Measurements from ENCODE around the gene HEXA. TPM values are rescaled to one million over a fixed set of nuclear protein-coding genes. Genes with fewer than 3 reads are reported as not detected.

Gene HEXA
- total and polyA plus RNA-seq, 2 of the 8 experiments (the other 6 are each of a cell fraction or from before 2014, with no cell fraction given): 52.5 to 73.7 TPM

DNA sequence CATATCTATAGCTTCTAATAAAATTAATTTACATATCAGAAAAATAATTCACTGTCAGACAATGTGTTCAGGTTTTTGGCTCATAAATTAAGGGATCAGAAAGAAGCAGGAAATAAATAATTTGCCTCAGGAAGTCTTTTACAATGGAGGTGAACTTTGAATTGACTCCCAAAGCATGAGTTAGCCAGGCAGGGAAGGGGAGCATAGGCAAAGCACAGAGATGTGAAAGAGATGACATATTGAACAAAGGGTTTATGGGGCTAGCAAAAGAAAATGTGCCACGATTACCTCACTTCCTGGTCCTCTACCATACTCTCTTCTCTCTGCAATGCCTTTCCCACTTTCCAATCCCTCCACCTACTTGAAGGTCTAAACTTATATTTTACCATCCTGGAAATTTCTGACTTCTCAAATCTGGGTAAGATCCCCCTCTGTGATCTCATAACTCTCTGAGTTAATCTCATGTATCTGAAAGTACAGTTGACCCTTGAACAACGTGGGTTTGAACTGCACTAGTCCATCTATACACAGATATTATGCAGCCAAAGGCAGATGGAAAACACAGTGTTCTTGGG is 4.1 kb upstream of the HEXA start:
- no peak overlapping the region for H3K4ac ChIP-seq (replicated peaks; ENCODE audit: insufficient read length, low read depth, low read length)
- peaks cover 11% of the 10 kb centered on the region; the same call in 1 of the 2 replicates for H3K23me2 ChIP-seq (ENCODE audit: low read depth, low read length)
- WGBS, 2 experiments (ENCODE audit: extremely low coverage in 1 of 2, insufficient coverage in 1 of 2, insufficient read length in 1 of 2, insufficient replicate concordance in 2 of 2, low coverage in 1 of 2, low lambda C conversion rate in 2 of 2, missing lambda C conversion rate in 1 of 2): 56% methylated on average over 2 of the region's 2 CpGs; no CpG with 5 or more reads in 1 of the 2 experiments
- POLR2A ChIA-PET (ENCODE audit: partially characterized antibody): no interaction called here
- H3K9me3 ChIP-seq (ENCODE audit: insufficient read depth in 2 of 2, low read depth in 1 of 2, low read length in 1 of 2): no peaks in the 10 kb centered on the region
- no peaks in the 10 kb centered on the region for H3K79me1 ChIP-seq (ENCODE audit: low read depth, low read length)
- H3K4me3 ChIP-seq (ENCODE audit: extremely low read depth in 1 of 4, insufficient read depth in 2 of 4, low read depth in 3 of 4, low read length in 4 of 4): no peak overlapping the region
- H4K20me1 ChIP-seq (replicated peaks in 1 of 2; ENCODE audit: control insufficient read depth in 1 of 2, insufficient read depth in 2 of 2, low read length in 2 of 2): no peaks in the 10 kb centered on the region
- H2BK120ac ChIP-seq (replicated peaks; ENCODE audit: low read depth, low read length): no peak overlapping the region
- no peak overlapping the region for H3K14ac ChIP-seq (ENCODE audit: insufficient read length)
- H4K8ac ChIP-seq (ENCODE audit: extremely low read depth, insufficient read depth, low read length): no peak overlapping the region
- no peak overlapping the region for H2BK15ac ChIP-seq (ENCODE audit: low read length)
- H2AK5ac ChIP-seq (ENCODE audit: low read depth, low read length): no peak overlapping the region
- H3K4me2 ChIP-seq (ENCODE audit: insufficient read depth in 1 of 2, low read depth in 2 of 2, low read length in 2 of 2): no peak overlapping the region
- TF ChIP-seq USF2 (IDR thresholded peaks at IDR 0.05; ENCODE audit: low read length) (no peak), KDM1A (IDR thresholded peaks at IDR 0.05; ENCODE audit: borderline replicate concordance, low read length) (no peak), JUND (IDR thresholded peaks at IDR 0.05; ENCODE audit: low read length) (no peak), POU5F1 (IDR thresholded peaks at IDR 0.05; ENCODE audit: low read depth, low read length) (no peak), CEBPB (IDR thresholded peaks at IDR 0.05; ENCODE audit: low read depth, low read length) (no peak), SAP30 (IDR thresholded peaks at IDR 0.05; ENCODE audit: insufficient read depth, insufficient replicate concordance, low read length) (no peak), SP4 (IDR thresholded peaks at IDR 0.05; ENCODE audit: low read length) (no peak), BCL11A (IDR thresholded peaks at IDR 0.05; ENCODE audit: low read depth in 2 of 2, low read length in 2 of 2) (no peak), TAF7 (optimal IDR thresholded peaks at IDR 0.05; ENCODE audit: borderline replicate concordance, low read depth, low read length) (no peak), GABPA (IDR thresholded peaks at IDR 0.05; ENCODE audit: borderline replicate concordance, insufficient read depth, low read length) (no peak), RFX5 (IDR thresholded peaks at IDR 0.05; ENCODE audit: borderline replicate concordance, low read depth, low read length) (no peak)
- H2BK12ac ChIP-seq (ENCODE audit: low read depth, low read length): no peak overlapping the region
- no peak overlapping the region for H3K56ac ChIP-seq (replicated peaks; ENCODE audit: insufficient read length, low read depth, low read length)
- DNase-seq (ENCODE audit: low read depth in 1 of 2, low spot score in 2 of 2) (no peak), FAIRE-seq (no peak)
- no peak overlapping the region for H3K18ac ChIP-seq (ENCODE audit: extremely low read depth, low read length)
- H3K27me3 ChIP-seq (replicated peaks in 1 of 4; ENCODE audit: control insufficient read depth in 3 of 4, extremely low read depth in 1 of 4, insufficient read depth in 3 of 4, low read length in 3 of 4): no peaks in the 10 kb centered on the region
- H2BK5ac ChIP-seq (ENCODE audit: low read depth, low read length): no peak overlapping the region
- CTCF ChIA-PET (ENCODE audit: partially characterized antibody): interaction anchor here (0.6 kb wide), 1 partner anchor 295 kb away, joined by 3 read pairs; no protein-coding TSS in a partner anchor
- no peaks in the 10 kb centered on the region for H3K36me3 ChIP-seq (ENCODE audit: control insufficient read depth in 2 of 4, insufficient read depth in 4 of 4, low read length in 3 of 4)
- no peak overlapping the region for H2BK20ac ChIP-seq (ENCODE audit: low read length)
- no peak overlapping the region for H3K27ac ChIP-seq (ENCODE audit: low read depth, low read length)
- no peak overlapping the region for H3K23ac ChIP-seq (ENCODE audit: insufficient read length)
- no peak overlapping the region for H4K91ac ChIP-seq (replicated peaks; ENCODE audit: insufficient read length, low read length)
- H4K5ac ChIP-seq (ENCODE audit: insufficient read length, low read depth, low read length): no peak overlapping the region
- no peak overlapping the region for H3K9ac ChIP-seq (replicated peaks in 1 of 4; ENCODE audit: extremely low read depth in 1 of 4, low read depth in 3 of 4, low read length in 3 of 4)
- H3K79me2 ChIP-seq (ENCODE audit: control insufficient read depth in 1 of 2, insufficient read depth in 2 of 2, low read length in 2 of 2): peaks cover 0 to 3% of the 10 kb centered on the region in 2 experiments; a peak in 1 of 4 replicates
- H2AFZ ChIP-seq (ENCODE audit: low read length): no peak overlapping the region
- no peaks in the 10 kb centered on the region; a peak in 2 of 7 replicates for H3K4me1 ChIP-seq (replicated peaks in 1 of 4; ENCODE audit: control insufficient read depth in 3 of 4, insufficient read depth in 4 of 4, low read length in 3 of 4)
